Measurements from ENCODE around the gene LIPT2.
"Not testable (repeated sequence)": the region's sequence is repeated elsewhere in the genome, so short reads cannot be mapped to it uniquely, and the experiment has no call there.

Gene LIPT2

GRCh38 chr11:74520316-74520715 is 26.8 kb upstream of the LIPT2 start:
- Mint-ChIP-seq H3K27me3 (peaks cover 1% of the 10 kb centered on the region), H3K4me1 (ENCODE audit: low read depth) (no peaks in the 10 kb centered on the region), H3K36me3 (no peaks in the 10 kb centered on the region), H3K27ac (no peak overlapping the region), H3K9me3 (ENCODE audit: low read depth) (peaks cover 12% of the 10 kb centered on the region), H3K4me3 (no peak overlapping the region)

- Mint-ChIP-seq H3K4me3 (no peak overlapping the region), H3K4me1 (ENCODE audit: low read depth) (no peaks in the 10 kb centered on the region), H3K36me3 (no peaks in the 10 kb centered on the region), H3K27me3 (peaks cover 2% of the 10 kb centered on the region), H3K9me3 (ENCODE audit: low read depth) (peaks cover 18% of the 10 kb centered on the region), H3K27ac (no peak overlapping the region)
Measured at GRCh38 chr11:74519710-74520109, 26.2 kb upstream of the LIPT2 start.

- H3K27me3 Mint-ChIP-seq; H3K36me3 Mint-ChIP-seq; H3K4me3 Mint-ChIP-seq; H3K4me1 Mint-ChIP-seq (ENCODE audit: low read depth); H3K27ac Mint-ChIP-seq: not testable (repeated sequence)
- H3K9me3 Mint-ChIP-seq (ENCODE audit: low read depth): peaks cover 26% of the 10 kb centered on the region
Measured at GRCh38 chr11:74517592-74517991, 24.1 kb upstream of the LIPT2 start.

- H3K27me3 Mint-ChIP-seq: peaks cover 4% of the 10 kb centered on the region
Measured at GRCh38 chr11:74507582-74507981, 14.1 kb upstream of the LIPT2 start.

GRCh38 chr11:74506823-74507222 is 13.3 kb upstream of the LIPT2 start:
- no peaks in the 10 kb centered on the region for H3K9me3 Mint-ChIP-seq (ENCODE audit: low read depth)
- H3K27me3 Mint-ChIP-seq: peaks cover 3% of the 10 kb centered on the region
- no peak overlapping the region for H3K27ac Mint-ChIP-seq
- H3K4me3 Mint-ChIP-seq: no peak overlapping the region
- H3K36me3 Mint-ChIP-seq: peaks cover 1% of the 10 kb centered on the region
- H3K4me1 Mint-ChIP-seq (ENCODE audit: low read depth): no peaks in the 10 kb centered on the region

More at GRCh38 chr11:74507582-74507981, 14.1 kb upstream of the LIPT2 start:
- Mint-ChIP-seq H3K4me3 (no peak overlapping the region), H3K27ac (no peak overlapping the region), H3K9me3 (ENCODE audit: low read depth) (peaks cover 4% of the 10 kb centered on the region), H3K4me1 (ENCODE audit: low read depth) (no peaks in the 10 kb centered on the region), H3K36me3 (no peaks in the 10 kb centered on the region)

GRCh38 chr11:74505911-74506310 is 12.4 kb upstream of the LIPT2 start:
- Mint-ChIP-seq H3K4me3 (no peak overlapping the region), H3K27me3 (peaks cover 3% of the 10 kb centered on the region), H3K27ac (no peak overlapping the region), H3K4me1 (ENCODE audit: low read depth) (no peaks in the 10 kb centered on the region), H3K36me3 (peaks cover 6% of the 10 kb centered on the region), H3K9me3 (ENCODE audit: low read depth) (no peaks in the 10 kb centered on the region)

- no peak overlapping the region for H3K27ac Mint-ChIP-seq
- peaks cover 9% of the 10 kb centered on the region for H3K36me3 Mint-ChIP-seq
- no peaks in the 10 kb centered on the region for H3K9me3 Mint-ChIP-seq (ENCODE audit: low read depth)
- no peaks in the 10 kb centered on the region for H3K4me1 Mint-ChIP-seq (ENCODE audit: low read depth)
- no peak overlapping the region for H3K4me3 Mint-ChIP-seq
- peaks cover 1% of the 10 kb centered on the region for H3K27me3 Mint-ChIP-seq
Measured at GRCh38 chr11:74504100-74504691, 10.7 kb upstream of the LIPT2 start.

GRCh38 chr11:74494916-74495315 is 1.4 kb upstream of the LIPT2 start:
- Mint-ChIP-seq H3K4me1 (ENCODE audit: low read depth) (peaks cover 21% of the 10 kb centered on the region), H3K27me3 (no peaks in the 10 kb centered on the region)

GRCh38 chr11:74493791-74494630 is 487 bp upstream of the LIPT2 start:
- Mint-ChIP-seq H3K36me3 (peaks cover 10% of the 10 kb centered on the region), H3K4me3 (peak overlapping the region; percentile 87), H3K27ac (peak overlapping the region; percentile 87), H3K4me1 (ENCODE audit: low read depth) (peaks cover 21% of the 10 kb centered on the region), H3K9me3 (ENCODE audit: low read depth) (no peaks in the 10 kb centered on the region), H3K27me3 (no peaks in the 10 kb centered on the region)

More at GRCh38 chr11:74494916-74495315, 1.4 kb upstream of the LIPT2 start:
- no peak overlapping the region for H3K4me3 Mint-ChIP-seq
- peaks cover 10% of the 10 kb centered on the region for H3K36me3 Mint-ChIP-seq
- peak overlapping the region; percentile 22 for H3K27ac Mint-ChIP-seq
- no peaks in the 10 kb centered on the region for H3K9me3 Mint-ChIP-seq (ENCODE audit: low read depth)

- H3K27ac Mint-ChIP-seq: no peak overlapping the region
- no peaks in the 10 kb centered on the region for H3K9me3 Mint-ChIP-seq (ENCODE audit: low read depth)
- peaks cover 4% of the 10 kb centered on the region for H3K36me3 Mint-ChIP-seq
- H3K4me1 Mint-ChIP-seq (ENCODE audit: low read depth): peaks cover 23% of the 10 kb centered on the region
- no peaks in the 10 kb centered on the region for H3K27me3 Mint-ChIP-seq
- peak overlapping the region; percentile 36 for H3K4me3 Mint-ChIP-seq
Measured at GRCh38 chr11:74492084-74492483, 1.4 kb downstream of the LIPT2 start.

GRCh38 chr11:74490941-74491340 is 2.6 kb downstream of the LIPT2 start:
- no peak overlapping the region for H3K4me3 Mint-ChIP-seq
- H3K4me1 Mint-ChIP-seq (ENCODE audit: low read depth): peaks cover 23% of the 10 kb centered on the region
- no peaks in the 10 kb centered on the region for H3K9me3 Mint-ChIP-seq (ENCODE audit: low read depth)
- no peak overlapping the region for H3K27ac Mint-ChIP-seq
- no peaks in the 10 kb centered on the region for H3K27me3 Mint-ChIP-seq
- H3K36me3 Mint-ChIP-seq: peaks cover 2% of the 10 kb centered on the region

GRCh38 chr11:74487875-74488274 is 5.6 kb downstream of the LIPT2 start:
- no peaks in the 10 kb centered on the region for H3K36me3 Mint-ChIP-seq
- no peaks in the 10 kb centered on the region for H3K9me3 Mint-ChIP-seq (ENCODE audit: low read depth)
- H3K27me3 Mint-ChIP-seq: no peaks in the 10 kb centered on the region
- H3K27ac Mint-ChIP-seq: no peak overlapping the region
- no peak overlapping the region for H3K4me3 Mint-ChIP-seq
- H3K4me1 Mint-ChIP-seq (ENCODE audit: low read depth): peaks cover 9% of the 10 kb centered on the region

- Mint-ChIP-seq H3K36me3 (no peaks in the 10 kb centered on the region), H3K27me3 (no peaks in the 10 kb centered on the region), H3K9me3 (ENCODE audit: low read depth) (no peaks in the 10 kb centered on the region), H3K4me1 (ENCODE audit: low read depth) (peaks cover 5% of the 10 kb centered on the region), H3K4me3 (no peak overlapping the region), H3K27ac (no peak overlapping the region)
Measured at GRCh38 chr11:74485868-74486267, 7.7 kb downstream of the LIPT2 start.

- Mint-ChIP-seq H3K36me3 (no peaks in the 10 kb centered on the region), H3K27ac (no peak overlapping the region), H3K4me1 (ENCODE audit: low read depth) (peaks cover 3% of the 10 kb centered on the region), H3K4me3 (no peak overlapping the region), H3K9me3 (ENCODE audit: low read depth) (no peaks in the 10 kb centered on the region), H3K27me3 (no peaks in the 10 kb centered on the region)
Measured at GRCh38 chr11:74480688-74481417, 12.7 kb downstream of the LIPT2 start.

- H3K36me3 Mint-ChIP-seq: no peaks in the 10 kb centered on the region
- no peak overlapping the region for H3K27ac Mint-ChIP-seq
- no peaks in the 10 kb centered on the region for H3K9me3 Mint-ChIP-seq (ENCODE audit: low read depth)
- H3K27me3 Mint-ChIP-seq: no peaks in the 10 kb centered on the region
- H3K4me1 Mint-ChIP-seq (ENCODE audit: low read depth): no peaks in the 10 kb centered on the region
- no peak overlapping the region for H3K4me3 Mint-ChIP-seq
Measured at GRCh38 chr11:74479732-74480123, 13.8 kb downstream of the LIPT2 start.
